Activated CD4-positive, alpha-beta T cell treated with anti-CD3 and anti-CD28 coated beads for 36 hours (primary cell): ENCODE results near the gene ITPKA. TPM values are rescaled to one million over a fixed set of nuclear protein-coding genes. Genes with fewer than 3 reads are reported as not detected.

ENCODE experiments used
- ATAC-seq: fragments of 200-7000 bp; cut with Tn5 transposase; one replicate; pipeline ENCODE4 v1.10.0; 2021; ENCODE audit warnings: mild to moderate bottlenecking, moderate library complexity
- CTCF ChIA-PET: fragments of 350-600 bp; sonication (Branson Sonifier 250); formaldehyde crosslinking; loops from one replicate; lab custom pipeline; 2021; ENCODE audit warnings: antibody characterized with exemption; lab: Charles Lee
- POLR2A ChIA-PET: fragments of 350-600 bp; sonication (Branson Sonifier 250); formaldehyde crosslinking; loops from one replicate; lab custom pipeline; 2021; ENCODE audit warnings: antibody characterized with exemption, inconsistent platforms; lab: Charles Lee
- DNase-seq: peaks from one replicate; pipeline ENCODE4 v3.0.0-alpha.2; 2020
- H3K27ac Mint-ChIP-seq: one replicate; pipeline ENCODE4 v1.8.0; 2021; ENCODE audit warnings: mixed read lengths
- H3K27me3 Mint-ChIP-seq: one replicate; pipeline ENCODE4 v1.8.0; 2021; ENCODE audit warnings: mixed read lengths
- H3K36me3 Mint-ChIP-seq: one replicate; pipeline ENCODE4 v1.8.0; 2021; ENCODE audit warnings: low read depth, mixed read lengths
- H3K4me1 Mint-ChIP-seq: one replicate; pipeline ENCODE4 v1.8.0; 2021; ENCODE audit warnings: mixed read lengths
- H3K4me3 Mint-ChIP-seq: one replicate; pipeline ENCODE4 v1.8.0; 2021; ENCODE audit warnings: mild to moderate bottlenecking, moderate library complexity, mixed read lengths
- H3K9me3 Mint-ChIP-seq: one replicate; pipeline ENCODE4 v1.8.0; 2021; ENCODE audit warnings: low read depth, mixed read lengths
- intact Hi-C, 2 experiments: fragments of 100-400 bp; cut with DNase I in 1 of 2; cut with micrococcal nuclease in 1 of 2; formaldehyde crosslinking; loops; one replicate each; pipeline versions ENCODE4 v1.14.2 to v1.15.1; 2022 to 2024; cut with DNase I, micrococcal nuclease
- total RNA-seq, 2 experiments: library from RNA; stranded (reverse); gene quantifications; one replicate each; pipeline ENCODE4 v1.2.3, GENCODE V29; 2021

The ITPKA gene
- total RNA-seq, 2 experiments from 2014 or later = 2.5 to 4.2 TPM

DNA sequence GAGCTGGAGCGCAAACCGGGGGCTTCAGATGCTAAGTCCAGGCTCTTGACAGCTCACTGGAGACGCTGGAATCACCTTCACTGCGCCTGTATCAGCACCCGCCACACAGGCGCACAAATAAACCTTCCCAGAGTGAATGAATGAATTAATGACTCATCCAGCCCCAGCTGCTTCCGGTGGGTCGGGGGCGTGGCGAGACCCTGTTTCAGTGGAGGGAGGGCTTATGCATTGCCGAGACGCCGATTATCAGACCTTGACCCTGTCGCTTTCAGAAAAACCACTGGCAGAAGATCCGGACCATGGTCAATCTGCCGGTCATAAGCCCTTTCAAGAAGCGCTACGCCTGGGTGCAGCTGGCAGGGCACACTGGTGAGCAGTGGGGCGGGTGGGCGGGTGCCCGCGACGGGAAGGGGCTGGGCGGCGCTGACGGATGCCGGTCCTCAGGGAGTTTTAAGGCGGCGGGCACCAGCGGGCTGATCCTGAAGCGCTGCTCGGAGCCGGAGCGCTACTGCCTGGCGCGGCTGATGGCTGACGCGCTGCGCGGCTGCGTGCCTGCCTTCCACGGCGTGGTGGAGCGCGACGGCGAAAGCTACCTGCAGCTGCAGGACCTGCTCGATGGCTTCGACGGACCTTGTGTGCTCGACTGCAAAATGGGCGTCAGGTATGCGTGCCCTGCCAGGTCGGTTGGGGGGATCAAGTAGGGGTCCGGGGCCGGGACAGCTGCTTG lies 7.7 kb downstream of the ITPKA start:
- Mint-ChIP-seq H3K27me3 (peaks cover 55% of the 10 kb centered on the region), H3K4me3 (peak overlapping the region; percentile 57), H3K27ac (no peak overlapping the region), H3K36me3 (no peaks in the 10 kb centered on the region), H3K9me3 (no peaks in the 10 kb centered on the region), H3K4me1 (peaks cover 16% of the 10 kb centered on the region)
- intact Hi-C loops = loop anchor here in 1 of 2 experiments (5.0 kb wide), 1 partner anchor 34 kb away; no protein-coding TSS in a partner anchor
- CTCF ChIA-PET = interaction anchor here (0.9 to 1.2 kb wide), 4 partner anchors 12 to 57 kb away, joined by 3 read pairs; no protein-coding TSS in a partner anchor
- POLR2A ChIA-PET = interaction anchor here (0.5 kb wide), 1 partner anchor 547 kb away, joined by 9 read pairs; no protein-coding TSS in a partner anchor
- ATAC-seq (peak; percentile 71), DNase-seq (peak; percentile 69)

GRCh38 chr15:41501931-41502794 lies 8.5 kb downstream of the ITPKA start:
- ATAC-seq = peak; percentile 61
- peaks cover 16% of the 10 kb centered on the region for H3K4me1 Mint-ChIP-seq

DNA sequence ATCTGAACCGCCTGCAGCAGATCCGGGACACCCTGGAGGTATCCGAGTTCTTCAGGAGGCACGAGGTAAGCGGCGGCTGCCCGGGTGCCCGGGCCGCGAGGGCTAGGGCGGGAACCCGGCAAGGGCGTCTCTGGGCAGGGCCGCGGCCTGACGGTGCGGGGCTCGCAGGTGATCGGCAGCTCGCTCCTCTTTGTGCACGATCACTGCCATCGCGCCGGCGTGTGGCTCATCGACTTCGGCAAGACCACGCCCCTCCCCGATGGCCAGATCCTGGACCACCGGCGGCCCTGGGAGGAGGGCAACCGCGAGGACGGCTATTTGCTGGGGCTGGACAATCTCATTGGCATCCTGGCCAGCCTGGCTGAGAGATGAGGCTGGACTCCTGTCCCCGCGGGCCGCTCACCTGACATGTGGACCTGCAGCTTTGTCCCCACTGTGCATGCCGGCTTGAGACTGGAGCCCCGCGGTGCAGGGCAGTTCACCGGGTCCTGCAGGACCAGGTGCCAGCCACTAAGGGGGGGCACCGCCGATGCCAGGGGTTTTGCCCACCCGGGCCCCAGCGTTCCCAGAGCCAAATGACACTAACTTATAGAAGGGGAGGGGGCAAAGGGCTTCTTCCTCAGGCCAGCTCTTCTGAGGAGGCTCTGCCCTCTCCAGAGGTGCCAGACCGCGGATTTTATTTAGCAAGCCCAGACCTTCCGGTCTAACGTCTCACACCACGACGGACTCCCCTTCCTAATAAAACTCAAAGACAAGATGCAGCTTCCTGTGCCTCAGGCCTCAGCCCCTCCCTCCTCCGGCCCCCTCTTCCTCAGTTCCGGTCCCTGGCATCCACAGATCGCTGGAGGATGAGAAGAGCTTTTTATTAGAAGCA lies 9.4 kb downstream of the ITPKA start:
- Mint-ChIP-seq H3K36me3 (no peaks in the 10 kb centered on the region), H3K4me1 (peaks cover 16% of the 10 kb centered on the region), H3K4me3 (no peak overlapping the region), H3K27me3 (peaks cover 41% of the 10 kb centered on the region), H3K27ac (no peak overlapping the region), H3K9me3 (no peaks in the 10 kb centered on the region)
- intact Hi-C loops = loop anchor here (1.0 to 5.0 kb wide), 3 partner anchors 9 to 36 kb away; partner anchors contain the start of gene ITPKA (in 1 of the 2)
- DNase-seq = peak; percentile 46
- CTCF ChIA-PET = no interaction called here
- POLR2A ChIA-PET = interaction anchor here (0.6 kb wide), 1 partner anchor 172 kb away, joined by 3 read pairs; no protein-coding TSS in a partner anchor
- ATAC-seq = peak; percentile 6

More at GRCh38 chr15:41501931-41502794, 8.5 kb downstream of the ITPKA start:
- intact Hi-C loops = loop anchor here (1.0 to 5.0 kb wide), 3 partner anchors 9 to 35 kb away; partner anchors contain the start of gene ITPKA (in 1 of the 2)
- DNase-seq = peak; percentile 67
- Mint-ChIP-seq H3K4me3 (peak overlapping the region; percentile 29), H3K27me3 (peaks cover 47% of the 10 kb centered on the region), H3K36me3 (no peaks in the 10 kb centered on the region), H3K27ac (no peak overlapping the region), H3K9me3 (no peaks in the 10 kb centered on the region)
- CTCF ChIA-PET = interaction anchor here (0.9 to 1.2 kb wide), 4 partner anchors 13 to 56 kb away, joined by 3 read pairs; no protein-coding TSS in a partner anchor
- POLR2A ChIA-PET = interaction anchor here (0.5 kb wide), 1 partner anchor 548 kb away, joined by 9 read pairs; no protein-coding TSS in a partner anchor

DNA sequence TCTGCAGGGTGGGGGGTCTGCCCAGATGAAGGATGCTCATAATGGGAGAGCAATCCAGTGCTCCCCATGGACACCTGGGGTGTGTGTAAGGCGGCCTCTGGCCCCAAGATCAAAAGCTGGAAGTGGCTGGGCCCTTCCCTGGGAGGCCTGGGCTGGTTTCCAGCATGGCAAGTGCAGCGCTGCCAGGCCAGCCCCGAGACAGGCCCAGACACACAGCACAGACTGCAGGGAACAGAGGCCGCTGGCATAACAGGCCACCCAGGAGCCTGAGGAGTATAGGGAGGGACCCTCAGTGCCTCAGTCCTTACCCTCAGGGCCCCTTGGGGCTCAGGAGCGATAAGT lies 10.0 kb downstream of the ITPKA start:
- no peak for DNase-seq
- Mint-ChIP-seq H3K27ac (no peak overlapping the region), H3K4me3 (no peak overlapping the region), H3K36me3 (no peaks in the 10 kb centered on the region), H3K4me1 (peaks cover 16% of the 10 kb centered on the region), H3K9me3 (no peaks in the 10 kb centered on the region), H3K27me3 (peaks cover 37% of the 10 kb centered on the region)
- POLR2A ChIA-PET = no interaction called here
- ATAC-seq = no peak
- intact Hi-C loops = loop anchor here in 1 of 2 experiments (5.0 kb wide), 1 partner anchor 36 kb away; no protein-coding TSS in a partner anchor
- CTCF ChIA-PET = interaction anchor here (1.5 kb wide), 1 partner anchor 37 kb away, joined by 5 read pairs; no protein-coding TSS in a partner anchor

DNA sequence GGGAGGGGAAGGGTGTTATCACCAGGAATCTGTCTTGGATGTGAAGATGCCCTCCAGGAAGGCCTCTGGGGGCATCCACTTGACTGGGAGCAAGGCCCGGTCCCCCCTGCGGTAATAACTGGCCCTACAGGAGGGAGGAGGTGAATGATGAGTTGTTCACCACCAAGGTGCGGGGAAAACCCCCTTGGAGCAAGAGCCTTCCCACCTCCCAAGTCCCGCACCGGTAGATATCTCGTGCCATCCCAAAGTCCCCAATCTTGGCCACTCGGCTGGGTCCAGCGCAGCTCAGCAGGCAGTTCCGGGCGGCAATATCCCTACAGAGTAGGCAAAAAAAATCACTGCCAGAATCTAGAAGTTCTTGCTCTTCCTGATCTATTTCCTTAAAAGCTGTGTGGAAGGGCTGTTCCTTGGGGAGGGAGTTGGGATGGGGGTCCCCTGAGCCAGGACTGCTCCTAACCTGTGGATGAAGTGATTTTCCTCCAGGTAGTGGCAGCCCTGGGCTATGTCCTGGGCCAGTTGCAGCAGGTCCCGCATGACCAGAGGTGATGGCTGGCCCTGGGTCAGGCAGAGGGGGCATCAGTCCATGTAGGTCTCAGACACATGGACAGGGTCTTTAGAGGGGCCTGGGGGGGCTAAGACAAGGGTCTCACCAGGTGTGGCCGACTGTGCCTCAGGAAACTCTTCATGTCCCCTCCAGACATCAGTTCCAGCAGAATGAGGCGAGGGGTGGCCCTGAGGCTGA lies 11.2 kb downstream of the ITPKA start:
- intact Hi-C loops = loop anchor here in 1 of 2 experiments (5.0 kb wide), 1 partner anchor 38 kb away; no protein-coding TSS in a partner anchor
- H3K4me3 Mint-ChIP-seq = no peak overlapping the region
- no peak for DNase-seq
- H3K27me3 Mint-ChIP-seq = peaks cover 30% of the 10 kb centered on the region
- CTCF ChIA-PET = interaction anchor here (0.6 to 3.9 kb wide), 5 partner anchors 9 to 276 kb away, joined by 3 to 33 read pairs (median 5); no protein-coding TSS in a partner anchor
- ATAC-seq = no peak
- H3K9me3 Mint-ChIP-seq = no peaks in the 10 kb centered on the region
- POLR2A ChIA-PET = no interaction called here
- H3K36me3 Mint-ChIP-seq = no peaks in the 10 kb centered on the region
- H3K4me1 Mint-ChIP-seq = peaks cover 16% of the 10 kb centered on the region
- H3K27ac Mint-ChIP-seq = no peak overlapping the region

GRCh38 chr15:41505776-41506175 lies 12.1 kb downstream of the ITPKA start:
- ChIA-PET CTCF (interaction anchor here (0.6 to 3.9 kb wide), 5 partner anchors 10 to 156 kb away, joined by 3 to 33 read pairs (median 4); no protein-coding TSS in a partner anchor), POLR2A (no interaction called here)
- Mint-ChIP-seq H3K9me3 (no peaks in the 10 kb centered on the region), H3K36me3 (no peaks in the 10 kb centered on the region), H3K27me3 (peaks cover 33% of the 10 kb centered on the region), H3K4me3 (no peak overlapping the region), H3K27ac (no peak overlapping the region), H3K4me1 (peaks cover 14% of the 10 kb centered on the region)
- ATAC-seq (no peak), DNase-seq (no peak)
- intact Hi-C loops = no loop called here

DNA sequence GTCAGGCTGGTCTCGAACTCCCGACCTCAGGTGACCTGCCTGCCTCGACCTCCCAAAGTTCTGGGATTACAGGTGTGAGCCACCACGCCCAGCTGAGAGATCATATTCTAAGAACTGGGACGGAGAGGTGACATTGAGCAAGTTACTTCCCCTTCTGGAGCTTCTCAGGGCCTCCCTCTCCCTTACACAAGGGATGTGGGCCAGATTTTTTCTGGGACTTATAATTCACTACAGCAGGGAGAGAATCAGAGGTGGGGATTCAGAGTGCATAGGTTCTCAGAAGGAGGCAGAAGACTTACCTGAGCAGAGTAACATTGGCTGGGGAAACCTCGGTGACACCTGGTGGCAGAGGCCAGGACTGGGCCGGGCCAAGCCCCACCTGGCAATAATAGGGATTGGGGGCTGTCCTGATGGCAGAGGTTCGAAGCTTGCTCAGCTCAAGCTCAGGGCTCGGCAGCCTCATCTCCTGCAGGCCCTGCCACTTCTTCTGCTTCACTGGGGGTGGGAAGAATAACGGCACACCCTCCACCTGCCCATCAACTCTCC lies 13.2 kb downstream of the ITPKA start:
- Mint-ChIP-seq H3K36me3 (no peaks in the 10 kb centered on the region), H3K4me3 (no peak overlapping the region), H3K27me3 (peaks cover 29% of the 10 kb centered on the region), H3K9me3 (no peaks in the 10 kb centered on the region), H3K27ac (no peak overlapping the region), H3K4me1 (peaks cover 7% of the 10 kb centered on the region)
- CTCF ChIA-PET = interaction anchor here (0.7 to 3.9 kb wide), 4 partner anchors 10 to 604 kb away, joined by 3 to 33 read pairs (median 4); no protein-coding TSS in a partner anchor
- POLR2A ChIA-PET = interaction anchor here (0.6 kb wide), 1 partner anchor 37 kb away, joined by 3 read pairs; the partner anchor contains the start of gene RPAP1
- ATAC-seq (no peak), DNase-seq (no peak)
- intact Hi-C loops = loop anchor here in 1 of 2 experiments (1.0 kb wide), 1 partner anchor 41 kb away; no protein-coding TSS in a partner anchor

GRCh38 chr15:41507820-41508290 lies 14.2 kb downstream of the ITPKA start:
- ATAC-seq (no peak), DNase-seq (no peak)
- Mint-ChIP-seq H3K4me3 (no peak overlapping the region), H3K27ac (no peak overlapping the region), H3K9me3 (no peaks in the 10 kb centered on the region), H3K36me3 (no peaks in the 10 kb centered on the region), H3K4me1 (peaks cover 9% of the 10 kb centered on the region), H3K27me3 (peaks cover 33% of the 10 kb centered on the region)
- POLR2A ChIA-PET = interaction anchor here (0.6 kb wide), 1 partner anchor 267 kb away, joined by 11 read pairs; the partner anchor contains the start of gene MAPKBP1
- intact Hi-C loops = loop anchor here in 1 of 2 experiments (1.0 kb wide), 1 partner anchor 42 kb away; no protein-coding TSS in a partner anchor
- CTCF ChIA-PET = interaction anchor here (0.7 to 3.9 kb wide), 5 partner anchors 11 to 605 kb away, joined by 3 to 33 read pairs (median 3); no protein-coding TSS in a partner anchor

DNA sequence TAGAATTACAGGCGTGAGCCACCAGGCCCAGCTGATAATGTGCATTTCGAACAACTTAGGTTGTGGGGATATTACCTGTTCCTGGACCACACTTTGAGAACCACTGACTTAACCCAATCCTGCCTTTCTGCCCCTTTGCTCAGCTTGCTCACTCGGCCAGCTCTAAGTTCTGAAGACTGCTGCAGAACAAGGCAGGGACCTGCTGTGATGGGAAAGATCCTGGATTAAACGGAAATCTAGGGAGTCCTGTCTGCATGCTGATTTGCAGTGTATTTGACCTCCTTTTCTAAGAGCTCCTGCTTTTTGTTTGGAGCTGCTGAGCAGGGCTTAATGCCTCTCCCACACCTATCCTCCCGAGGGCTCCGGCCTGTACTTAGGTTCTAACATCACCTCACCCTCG lies 17.1 kb downstream of the ITPKA start:
- Mint-ChIP-seq H3K27ac (no peak overlapping the region), H3K27me3 (peaks cover 33% of the 10 kb centered on the region), H3K9me3 (no peaks in the 10 kb centered on the region), H3K4me1 (peaks cover 22% of the 10 kb centered on the region), H3K4me3 (no peak overlapping the region), H3K36me3 (peaks cover 3% of the 10 kb centered on the region)
- ATAC-seq (no peak), DNase-seq (no peak)
- ChIA-PET POLR2A (interaction anchor here (0.6 to 1.3 kb wide), 2 partner anchors 21 to 344 kb away, joined by 3 read pairs; no protein-coding TSS in a partner anchor), CTCF (interaction anchor here (1.1 to 1.2 kb wide), 2 partner anchors 45 to 47 kb away, joined by 3 to 4 read pairs; no protein-coding TSS in a partner anchor)
- intact Hi-C loops = no loop called here
